Peyer's patch (tissue), 4 donors: ENCODE data around the gene UBE2E3. TPM values are rescaled to one million over a fixed set of nuclear protein-coding genes. Genes with fewer than 3 reads are reported as not detected.

Experiments used
- DNase-seq, 3 donors: peaks; one replicate each; pipeline ENCODE4 v3.0.0-alpha.2; 2017 to 2019
- H3K27ac ChIP-seq, 4 donors: fragments of 200-600 bp; sonication (generic); one replicate each; pipeline ENCODE4 v1.5.1; 2016 to 2019
- H3K27me3 ChIP-seq, 2 donors: fragments of 200-600 bp; sonication (generic); one replicate each; pipeline ENCODE4 v1.5.1; 2019
- H3K36me3 ChIP-seq, 3 donors: fragments of 200-600 bp; sonication (generic); one replicate each; pipeline ENCODE4 v1.5.1; 2016 to 2019
- H3K4me1 ChIP-seq, 4 donors: fragments of 200-600 bp; sonication (generic); one replicate each; pipeline ENCODE4 v1.5.1; 2016 to 2019
- H3K4me3 ChIP-seq, 4 donors: fragments of 200-600 bp; sonication (generic); 1 replicate in 3 of 4; 2 replicates in 1 of 4; pipeline ENCODE4 v1.5.1; 2016 to 2019; ENCODE audit warnings: mild to moderate bottlenecking in 1 of 4
- H3K9me3 ChIP-seq, 4 donors: fragments of 200-600 bp; sonication (generic); one replicate each; pipeline ENCODE4 v1.5.1; 2016 to 2019; ENCODE audit warnings: mild to moderate bottlenecking in 1 of 4
- CTCF ChIP-seq, 6 experiments: fragments of 450-650 bp in 4 of 6; fragments of 200-600 bp in 2 of 6; sonication (generic) in 1 of 6; IDR thresholded peaks; one replicate each; pipeline ENCODE4 v1.5.1; 2017 to 2019; ENCODE audit warnings: antibody characterized with exemption in 6 of 6, mild to moderate bottlenecking in 3 of 6, moderate library complexity in 1 of 6
- POLR2A ChIP-seq, 2 donors: fragments of 450-650 bp; IDR thresholded peaks; one replicate each; pipeline ENCODE4 v1.5.1; 2017; ENCODE audit warnings: antibody characterized with exemption in 2 of 2, mild to moderate bottlenecking in 2 of 2, moderate library complexity in 2 of 2
- total RNA-seq, 4 donors: library from RNA; depleted of rRNA; stranded (reverse); fragments of >200 nt; gene quantifications; one replicate each; pipeline ENCODE4 v1.1.0, GENCODE V29; 2016

The UBE2E3 gene
- total RNA-seq, 4 donors from 2014 or later, result 52.3 to 96.6 (median 72.8) TPM

- no peaks in the 10 kb centered on the region for H3K9me3 ChIP-seq
- no peak for DNase-seq
- no peak overlapping the region for H3K27ac ChIP-seq
- H3K36me3 ChIP-seq, result peaks cover 0 to 11% (median 0%) of the 10 kb centered on the region in 3 donors
- no peak overlapping the region for H3K4me3 ChIP-seq
- no peaks in the 10 kb centered on the region for H3K27me3 ChIP-seq
- TF ChIP-seq POLR2A (IDR thresholded peaks at IDR 0.05), result no peak
- TF ChIP-seq CTCF (IDR thresholded peaks at IDR 0.05), result no peak
- no peaks in the 10 kb centered on the region for H3K4me1 ChIP-seq
These were observed 83.3 kb downstream of the UBE2E3 start for GRCh38 chr2:181063696-181064095.

- H3K4me1 ChIP-seq, result no peaks in the 10 kb centered on the region
- no peak for TF ChIP-seq POLR2A (IDR thresholded peaks at IDR 0.05)
- TF ChIP-seq CTCF (IDR thresholded peaks at IDR 0.05), result no peak
- peaks cover 0 to 11% (median 0%) of the 10 kb centered on the region in 3 donors for H3K36me3 ChIP-seq
- no peaks in the 10 kb centered on the region for H3K27me3 ChIP-seq
- no peak overlapping the region for H3K27ac ChIP-seq
- no peak for DNase-seq
- H3K9me3 ChIP-seq, result no peaks in the 10 kb centered on the region
- no peak overlapping the region for H3K4me3 ChIP-seq
These were observed 85.1 kb downstream of the UBE2E3 start for GRCh38 chr2:181065458-181065857.

- no peaks in the 10 kb centered on the region for H3K4me1 ChIP-seq
- H3K4me3 ChIP-seq, result no peak overlapping the region
- no peaks in the 10 kb centered on the region for H3K27me3 ChIP-seq
- H3K27ac ChIP-seq, result no peak overlapping the region
- no peak for DNase-seq
- no peaks in the 10 kb centered on the region for H3K9me3 ChIP-seq
- no peak for TF ChIP-seq POLR2A (IDR thresholded peaks at IDR 0.05)
- no peak for TF ChIP-seq CTCF (IDR thresholded peaks at IDR 0.05)
- H3K36me3 ChIP-seq, result peaks cover 0 to 11% (median 0%) of the 10 kb centered on the region in 3 donors
These were observed 85.9 kb downstream of the UBE2E3 start for GRCh38 chr2:181066333-181066732.

GRCh38 chr2:181070119-181070835 is 89.9 kb downstream of the UBE2E3 start:
- no peak overlapping the region for H3K4me3 ChIP-seq
- H3K9me3 ChIP-seq, result no peaks in the 10 kb centered on the region
- peak in 1 of 3 donors; percentile 48 for DNase-seq
- H3K4me1 ChIP-seq, result no peaks in the 10 kb centered on the region
- no peaks in the 10 kb centered on the region for H3K36me3 ChIP-seq
- H3K27me3 ChIP-seq, result no peaks in the 10 kb centered on the region
- TF ChIP-seq POLR2A (IDR thresholded peaks at IDR 0.05), result no peak
- no peak for TF ChIP-seq CTCF (IDR thresholded peaks at IDR 0.05)
- H3K27ac ChIP-seq, result no peak overlapping the region

- no peak for TF ChIP-seq CTCF (IDR thresholded peaks at IDR 0.05)
- TF ChIP-seq POLR2A (IDR thresholded peaks at IDR 0.05), result no peak
These were observed 90.4 kb downstream of the UBE2E3 start for GRCh38 chr2:181070836-181071200.

More at GRCh38 chr2:181070836-181071200, 90.4 kb downstream of the UBE2E3 start:
- H3K27ac ChIP-seq, result no peak overlapping the region
- no peak overlapping the region for H3K4me3 ChIP-seq
- H3K36me3 ChIP-seq, result no peaks in the 10 kb centered on the region
- no peaks in the 10 kb centered on the region for H3K27me3 ChIP-seq
- H3K9me3 ChIP-seq, result no peaks in the 10 kb centered on the region
- no peaks in the 10 kb centered on the region for H3K4me1 ChIP-seq
- DNase-seq, result no peak
